Tibial artery (tissue), 4 donors: Measurements from ENCODE around the gene PDE12.

Experiments
- DNase-seq, 2 donors: peaks; one replicate each; pipeline ENCODE4 v3.0.0-alpha.2; 2019
- H3K27ac ChIP-seq, 2 donors: fragments of 200-600 bp; sonication (generic) in 1 of 2; 1 replicate in 1 of 2; 2 replicates in 1 of 2; pipeline ENCODE4 v1.5.1; 2018 to 2019; ENCODE audit warnings: mild to moderate bottlenecking in 1 of 2
- H3K27me3 ChIP-seq, 2 donors: fragments of 200-600 bp; sonication (generic) in 1 of 2; one replicate each; pipeline versions ENCODE4 v1.5.1 to v1.6.0; 2016 to 2019
- H3K36me3 ChIP-seq, 3 donors: fragments of 200-600 bp; sonication (generic) in 2 of 3; one replicate each; pipeline ENCODE4 v1.5.1; 2016 to 2019; ENCODE audit warnings: mild to moderate bottlenecking in 2 of 3
- H3K4me1 ChIP-seq, 4 donors: fragments of 200-600 bp; sonication (generic) in 2 of 4; 1 replicate in 3 of 4; 2 replicates in 1 of 4; pipeline ENCODE4 v1.5.1; 2016 to 2019
- H3K4me3 ChIP-seq, 2 donors: fragments of 200-600 bp; sonication (generic) in 1 of 2; 1 replicate in 1 of 2; 2 replicates in 1 of 2; pipeline ENCODE4 v1.5.1; 2018 to 2019; ENCODE audit warnings: mild to moderate bottlenecking in 2 of 2
- H3K9me3 ChIP-seq, 3 donors: fragments of 200-600 bp; sonication (generic) in 1 of 3; one replicate each; pipeline ENCODE4 v1.5.1; 2016 to 2019
- intact Hi-C: fragments of 100-400 bp; cut with DNase I; formaldehyde crosslinking; loops from one replicate; pipeline ENCODE4 v1.15.0; 2023; ENCODE audit warnings: low total_unique reads
- TF ChIP-seq, protein P1 (sequence below), 2 experiments: fragments of 200-600 bp in 1 of 2; fragments of 450-650 bp in 1 of 2; IDR thresholded peaks; one replicate each; pipeline ENCODE4 v1.5.1; 2017 to 2019; ENCODE audit warnings: antibody characterized with exemption in 2 of 2, mild to moderate bottlenecking in 1 of 2, moderate library complexity in 1 of 2

Gene PDE12, protein sequence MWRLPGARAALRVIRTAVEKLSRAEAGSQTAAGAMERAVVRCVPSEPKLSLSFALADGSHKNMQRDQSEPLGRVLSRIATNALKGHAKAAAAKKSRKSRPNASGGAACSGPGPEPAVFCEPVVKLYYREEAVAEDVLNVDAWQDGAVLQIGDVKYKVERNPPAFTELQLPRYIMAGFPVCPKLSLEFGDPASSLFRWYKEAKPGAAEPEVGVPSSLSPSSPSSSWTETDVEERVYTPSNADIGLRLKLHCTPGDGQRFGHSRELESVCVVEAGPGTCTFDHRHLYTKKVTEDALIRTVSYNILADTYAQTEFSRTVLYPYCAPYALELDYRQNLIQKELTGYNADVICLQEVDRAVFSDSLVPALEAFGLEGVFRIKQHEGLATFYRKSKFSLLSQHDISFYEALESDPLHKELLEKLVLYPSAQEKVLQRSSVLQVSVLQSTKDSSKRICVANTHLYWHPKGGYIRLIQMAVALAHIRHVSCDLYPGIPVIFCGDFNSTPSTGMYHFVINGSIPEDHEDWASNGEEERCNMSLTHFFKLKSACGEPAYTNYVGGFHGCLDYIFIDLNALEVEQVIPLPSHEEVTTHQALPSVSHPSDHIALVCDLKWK

DNA sequence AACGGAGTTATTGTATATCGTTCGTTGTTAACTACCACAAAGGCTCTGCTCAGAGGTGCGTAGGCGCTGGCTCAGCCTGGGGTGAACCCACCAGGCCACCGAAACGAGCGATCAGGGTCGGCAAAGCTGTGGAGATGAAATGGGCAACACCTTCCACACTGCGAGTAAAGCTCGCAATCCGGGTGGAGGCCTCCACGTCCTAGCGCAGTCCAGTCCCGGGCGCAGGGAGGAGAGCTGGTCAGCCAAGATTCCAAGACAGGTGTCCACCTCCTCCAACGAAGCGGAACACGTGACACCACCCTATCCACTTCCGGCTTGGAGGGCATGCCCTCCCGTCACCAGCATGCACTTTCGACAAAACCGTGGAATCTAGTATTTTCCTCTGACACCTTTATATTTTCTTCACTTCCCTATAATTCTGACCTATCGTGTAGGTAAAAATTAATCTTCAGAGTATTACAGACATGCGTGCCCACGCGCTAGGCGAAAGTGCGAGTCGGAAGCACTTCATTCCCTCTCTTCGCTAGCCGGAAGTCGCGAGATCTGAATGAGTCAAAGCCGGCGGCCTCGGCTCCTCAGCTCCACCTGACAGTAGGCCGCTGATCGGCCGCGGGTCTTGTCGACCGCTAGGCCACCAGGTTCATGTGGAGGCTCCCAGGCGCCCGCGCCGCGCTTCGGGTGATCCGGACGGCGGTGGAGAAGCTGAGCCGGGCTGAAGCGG, at the start of gene PDE12:
PDE12 (plus strand) TSS at position 537 of the 721 bp plus-strand sequence; CDS start at position 643, 106 bp downstream.
- peak; percentile 88 to 89 for DNase-seq
- H3K27ac ChIP-seq, result peak within 1 kb of the TSS; percentile 83
- peaks cover 0 to 36% (median 28%) of the 10 kb centered on the region in 4 donors for H3K4me1 ChIP-seq
- TF ChIP-seq, protein P1, sequence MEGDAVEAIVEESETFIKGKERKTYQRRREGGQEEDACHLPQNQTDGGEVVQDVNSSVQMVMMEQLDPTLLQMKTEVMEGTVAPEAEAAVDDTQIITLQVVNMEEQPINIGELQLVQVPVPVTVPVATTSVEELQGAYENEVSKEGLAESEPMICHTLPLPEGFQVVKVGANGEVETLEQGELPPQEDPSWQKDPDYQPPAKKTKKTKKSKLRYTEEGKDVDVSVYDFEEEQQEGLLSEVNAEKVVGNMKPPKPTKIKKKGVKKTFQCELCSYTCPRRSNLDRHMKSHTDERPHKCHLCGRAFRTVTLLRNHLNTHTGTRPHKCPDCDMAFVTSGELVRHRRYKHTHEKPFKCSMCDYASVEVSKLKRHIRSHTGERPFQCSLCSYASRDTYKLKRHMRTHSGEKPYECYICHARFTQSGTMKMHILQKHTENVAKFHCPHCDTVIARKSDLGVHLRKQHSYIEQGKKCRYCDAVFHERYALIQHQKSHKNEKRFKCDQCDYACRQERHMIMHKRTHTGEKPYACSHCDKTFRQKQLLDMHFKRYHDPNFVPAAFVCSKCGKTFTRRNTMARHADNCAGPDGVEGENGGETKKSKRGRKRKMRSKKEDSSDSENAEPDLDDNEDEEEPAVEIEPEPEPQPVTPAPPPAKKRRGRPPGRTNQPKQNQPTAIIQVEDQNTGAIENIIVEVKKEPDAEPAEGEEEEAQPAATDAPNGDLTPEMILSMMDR (IDR thresholded peaks at IDR 0.05), result no peak
- intact Hi-C loops, result loop anchor here (5.0 kb wide), 2 partner anchors 41 to 136 kb away; partner anchors contain the start of genes ARF4 and DENND6A
- peak within 1 kb of the TSS; percentile 77 to 86 for H3K4me3 ChIP-seq
- no peaks in the 10 kb centered on the region for H3K27me3 ChIP-seq
- H3K9me3 ChIP-seq, result no peaks in the 10 kb centered on the region
- peaks cover 11 to 15% (median 15%) of the 10 kb centered on the region in 3 donors for H3K36me3 ChIP-seq

DNA sequence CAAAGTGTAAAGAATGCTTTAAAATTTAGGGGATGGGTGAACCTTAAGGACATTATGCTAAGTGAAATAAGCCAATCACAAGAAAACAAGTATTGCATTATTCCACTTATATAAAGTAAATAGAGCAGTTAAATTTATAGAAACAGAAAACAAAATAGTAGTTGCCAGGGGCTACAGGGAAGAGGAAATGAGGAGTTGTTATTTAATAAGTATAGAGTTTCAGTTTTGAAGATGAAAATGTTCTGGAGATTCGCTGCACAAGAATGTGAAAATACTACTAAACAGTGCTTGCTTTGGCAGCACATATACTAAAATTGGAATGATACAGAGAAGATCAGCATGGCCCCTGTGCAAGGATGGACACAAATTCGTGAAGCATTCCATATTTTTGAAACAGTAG, 43.9 kb upstream of the PDE12 start:
- no peak for DNase-seq
- intact Hi-C loops, result no loop called here

DNA sequence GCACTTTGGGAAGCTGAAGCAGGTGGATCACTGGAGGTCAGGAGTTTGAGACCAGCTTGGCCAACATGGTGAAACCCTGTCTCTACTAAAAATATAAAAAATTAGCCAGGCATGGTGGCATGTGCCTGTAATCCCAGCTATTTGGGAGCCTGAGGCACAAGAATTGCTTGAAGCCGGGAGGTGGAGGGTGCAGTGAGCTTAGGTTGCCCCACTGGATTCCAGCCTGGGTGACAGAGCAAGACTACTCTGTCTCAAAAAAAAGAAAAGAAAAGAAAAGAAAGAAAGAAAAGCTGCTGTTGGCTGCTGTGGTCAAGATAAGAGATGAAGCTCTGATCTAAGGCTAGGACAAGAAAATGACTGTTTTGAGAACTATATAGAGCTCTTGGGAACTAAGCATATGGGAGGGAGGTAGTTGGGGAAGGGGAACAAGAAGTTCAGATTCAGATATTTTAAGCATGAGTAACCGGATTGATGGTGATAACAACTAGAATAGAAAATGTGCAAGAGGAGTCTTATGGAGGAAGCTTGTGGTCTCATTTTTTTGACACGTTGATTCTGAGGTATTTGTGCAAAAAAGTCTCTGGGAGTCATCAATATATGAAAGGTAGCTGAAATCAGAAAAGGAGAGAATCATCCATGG, 37.7 kb upstream of the PDE12 start:
- H3K27ac ChIP-seq, result no peak overlapping the region

More for the DNA sequence above, 43.9 kb upstream of the PDE12 start:
- Histone ChIP-seq H3K36me3 (no peaks in the 10 kb centered on the region), H3K27me3 (no peaks in the 10 kb centered on the region), H3K27ac (no peak overlapping the region), H3K4me3 (no peak overlapping the region), H3K4me1 (no peaks in the 10 kb centered on the region), H3K9me3 (no peaks in the 10 kb centered on the region)
- TF ChIP-seq, protein P1 (IDR thresholded peaks at IDR 0.05), result no peak

DNA sequence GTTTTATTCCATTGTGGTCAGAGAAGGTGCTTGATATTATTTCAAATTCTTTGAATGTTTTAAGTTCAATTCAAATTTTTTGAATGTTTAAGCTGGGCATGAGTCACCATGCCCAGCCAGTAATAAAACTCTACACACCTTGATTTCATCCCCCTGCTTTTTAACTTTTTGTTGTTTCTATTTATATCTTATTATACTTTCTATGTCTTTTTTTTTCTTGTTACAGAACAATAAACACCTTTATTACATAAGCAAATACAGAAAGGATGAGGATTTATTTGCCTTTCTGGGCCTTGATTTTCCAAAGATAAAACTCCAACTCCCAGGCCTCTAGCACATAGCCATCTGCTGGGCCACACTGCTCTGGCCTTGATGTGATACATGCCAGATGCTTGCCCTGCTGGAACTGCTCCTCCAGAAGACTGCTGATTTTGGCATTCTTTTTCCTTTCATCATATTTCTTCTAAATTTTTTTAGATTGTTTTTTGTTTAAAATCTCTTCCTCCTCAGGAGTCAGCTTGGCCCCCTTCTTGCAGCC, 25.9 kb upstream of the PDE12 start:
- Histone ChIP-seq H3K4me3 (no peak overlapping the region), H3K27ac (no peak overlapping the region), H3K36me3 (no peaks in the 10 kb centered on the region), H3K27me3 (no peaks in the 10 kb centered on the region), H3K4me1 (no peaks in the 10 kb centered on the region), H3K9me3 (no peaks in the 10 kb centered on the region)
- intact Hi-C loops, result no loop called here
- no peak for DNase-seq
- TF ChIP-seq, protein P1 (IDR thresholded peaks at IDR 0.05), result no peak

More for the DNA sequence above, 37.7 kb upstream of the PDE12 start:
- H3K27me3 ChIP-seq, result no peaks in the 10 kb centered on the region
- H3K4me1 ChIP-seq, result no peaks in the 10 kb centered on the region
- intact Hi-C loops, result no loop called here
- H3K9me3 ChIP-seq, result no peaks in the 10 kb centered on the region
- DNase-seq, result no peak
- no peaks in the 10 kb centered on the region for H3K36me3 ChIP-seq
- H3K4me3 ChIP-seq, result no peak overlapping the region
- TF ChIP-seq, protein P1 (IDR thresholded peaks at IDR 0.05), result no peak

DNA sequence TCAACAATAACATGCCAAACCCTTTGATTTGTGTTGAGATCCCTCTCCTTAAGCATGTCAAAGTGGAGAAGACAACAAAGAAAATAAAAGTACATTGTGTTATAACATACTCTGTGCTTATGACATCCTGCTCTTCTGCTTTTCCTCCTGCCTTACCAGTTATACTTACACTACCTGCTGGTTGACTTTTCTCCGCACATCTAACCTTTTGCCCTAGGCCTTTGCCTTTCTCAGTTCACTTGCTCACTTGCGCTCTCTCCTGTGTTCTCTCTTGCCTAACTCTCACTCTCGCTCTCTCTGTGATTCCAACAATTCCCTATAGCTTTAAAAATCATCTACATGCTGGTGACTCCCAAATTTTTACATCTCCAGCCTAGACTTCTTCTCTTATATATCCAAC, 17.6 kb upstream of the PDE12 start:
- Histone ChIP-seq H3K9me3 (no peaks in the 10 kb centered on the region), H3K36me3 (no peaks in the 10 kb centered on the region), H3K27me3 (no peaks in the 10 kb centered on the region), H3K27ac (no peak overlapping the region), H3K4me1 (no peaks in the 10 kb centered on the region), H3K4me3 (no peak overlapping the region)
- intact Hi-C loops, result no loop called here
- DNase-seq, result no peak
- TF ChIP-seq, protein P1 (IDR thresholded peaks at IDR 0.05), result no peak
